Measurements from ENCODE around the gene DCAF6. TPM values are rescaled to one million over a fixed set of nuclear protein-coding genes. Genes with fewer than 3 reads are reported as not detected.

Gene DCAF6
- total RNA-seq, 1 experiment from 2014 or later: 31.9 TPM

- no TSS peak for BruUV-seq (replicated peaks)
- Histone ChIP-seq H3K27ac (ENCODE audit: low read depth, low read length, poor library complexity, severe bottlenecking) (no peak overlapping the region), H3K4me1 (ENCODE audit: insufficient read depth, low read length, poor library complexity, severe bottlenecking) (no peaks in the 10 kb centered on the region), H3K27me3 (replicated peaks; ENCODE audit: insufficient read depth, low read depth, low read length, poor library complexity) (no peaks in the 10 kb centered on the region), H3K36me3 (ENCODE audit: insufficient read depth, low read length, poor library complexity, severe bottlenecking) (peaks cover 8% of the 10 kb centered on the region), H3K4me3 (ENCODE audit: low read depth, low read length, poor library complexity, severe bottlenecking) (no peak overlapping the region), H3K9me3 (ENCODE audit: low read depth, low read length, poor library complexity, severe bottlenecking) (no peaks in the 10 kb centered on the region)
- CTCF ChIA-PET: no interaction called here
- POLR2A ChIA-PET (ENCODE audit: low non-redundant PET): no interaction called here
- no peak for DNase-seq (ENCODE audit: low spot score)
- intact Hi-C loops (cut with micrococcal nuclease; ENCODE audit: unreplicated experiment): no loop called here
- TF ChIP-seq EZH2 (IDR thresholded peaks at IDR 0.05; ENCODE audit: borderline replicate concordance, low read depth, low read length, poor library complexity, severe bottlenecking): no peak
- TF ChIP-seq CTCF (conservative IDR thresholded peaks at IDR 0.05; ENCODE audit: low read depth, low read length): no peak
Observed at GRCh38 chr1:168045311-168045710, 108.8 kb downstream of the DCAF6 start.

DNA sequence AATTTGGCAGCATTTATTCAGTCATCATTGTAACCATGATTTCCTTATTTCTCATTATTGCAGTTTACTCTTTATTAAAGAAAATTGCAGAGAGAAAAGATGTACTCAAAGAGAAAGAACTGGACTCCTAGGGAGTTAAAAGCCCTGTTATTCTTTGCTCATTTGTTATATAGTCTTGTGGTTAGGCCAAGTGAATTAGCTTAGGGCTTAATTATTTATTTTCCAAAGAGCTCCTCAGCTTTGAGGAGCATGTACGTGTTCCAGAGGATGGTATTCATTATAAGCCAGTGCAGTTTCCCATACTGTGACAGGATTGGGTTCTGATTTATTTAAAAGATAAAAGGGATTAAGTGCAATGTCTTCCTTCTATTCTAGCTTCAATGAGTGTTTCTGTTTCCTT, 113.8 kb downstream of the DCAF6 start:
- no TSS peak for BruUV-seq (replicated peaks)
- Histone ChIP-seq H3K9me3 (ENCODE audit: low read depth, low read length, poor library complexity, severe bottlenecking) (no peaks in the 10 kb centered on the region), H3K36me3 (ENCODE audit: insufficient read depth, low read length, poor library complexity, severe bottlenecking) (no peaks in the 10 kb centered on the region), H3K4me1 (ENCODE audit: insufficient read depth, low read length, poor library complexity, severe bottlenecking) (peaks cover 7% of the 10 kb centered on the region), H3K27ac (ENCODE audit: low read depth, low read length, poor library complexity, severe bottlenecking) (no peak overlapping the region), H3K27me3 (replicated peaks; ENCODE audit: insufficient read depth, low read depth, low read length, poor library complexity) (no peaks in the 10 kb centered on the region), H3K4me3 (ENCODE audit: low read depth, low read length, poor library complexity, severe bottlenecking) (no peak overlapping the region)
- TF ChIP-seq EZH2 (IDR thresholded peaks at IDR 0.05; ENCODE audit: borderline replicate concordance, low read depth, low read length, poor library complexity, severe bottlenecking): no peak
- no peak for TF ChIP-seq CTCF (conservative IDR thresholded peaks at IDR 0.05; ENCODE audit: low read depth, low read length)
- CTCF ChIA-PET: no interaction called here
- intact Hi-C loops (cut with micrococcal nuclease; ENCODE audit: unreplicated experiment): no loop called here
- DNase-seq (ENCODE audit: low spot score): peak; percentile 75
- POLR2A ChIA-PET (ENCODE audit: low non-redundant PET): interaction anchor here (0.7 kb wide), 1 partner anchor 762 kb away, joined by 3 read pairs; no protein-coding TSS in a partner anchor

GRCh38 chr1:168050880-168051279, 114.4 kb downstream of the DCAF6 start:
- intact Hi-C loops (cut with micrococcal nuclease; ENCODE audit: unreplicated experiment): no loop called here
- CTCF ChIA-PET: no interaction called here
- no peak overlapping the region for H3K4me3 ChIP-seq (ENCODE audit: low read depth, low read length, poor library complexity, severe bottlenecking)

More at GRCh38 chr1:168050880-168051279, 114.4 kb downstream of the DCAF6 start:
- TF ChIP-seq EZH2 (IDR thresholded peaks at IDR 0.05; ENCODE audit: borderline replicate concordance, low read depth, low read length, poor library complexity, severe bottlenecking): no peak
- TF ChIP-seq CTCF (conservative IDR thresholded peaks at IDR 0.05; ENCODE audit: low read depth, low read length): no peak
- no peaks in the 10 kb centered on the region for H3K36me3 ChIP-seq (ENCODE audit: insufficient read depth, low read length, poor library complexity, severe bottlenecking)
- no TSS peak for BruUV-seq (replicated peaks)
- H3K27me3 ChIP-seq (replicated peaks; ENCODE audit: insufficient read depth, low read depth, low read length, poor library complexity): no peaks in the 10 kb centered on the region
- H3K27ac ChIP-seq (ENCODE audit: low read depth, low read length, poor library complexity, severe bottlenecking): no peak overlapping the region
- no peaks in the 10 kb centered on the region for H3K9me3 ChIP-seq (ENCODE audit: low read depth, low read length, poor library complexity, severe bottlenecking)
- DNase-seq (ENCODE audit: low spot score): no peak
- H3K4me1 ChIP-seq (ENCODE audit: insufficient read depth, low read length, poor library complexity, severe bottlenecking): peaks cover 7% of the 10 kb centered on the region
- POLR2A ChIA-PET (ENCODE audit: low non-redundant PET): no interaction called here
